Measurements from ENCODE around the gene SPAG8.
A peak's percentile ranks its signal among the peaks of the same experiment; 100 is the strongest.

Gene SPAG8

GRCh38 chr9:35839926-35840325 lies 27.9 kb upstream of the SPAG8 start:
- no peak for DNase-seq (ENCODE audit: low read depth)

- DNase-seq (ENCODE audit: low read depth) = no peak
These were observed 24.5 kb upstream of the SPAG8 start for GRCh38 chr9:35836595-35836994.

- DNase-seq (ENCODE audit: low read depth) = no peak
These were observed 23.7 kb upstream of the SPAG8 start for GRCh38 chr9:35835766-35836165.

GRCh38 chr9:35835216-35835632 lies 23.2 kb upstream of the SPAG8 start:
- no peak for DNase-seq (ENCODE audit: low read depth)

GRCh38 chr9:35834260-35835215 lies 22.5 kb upstream of the SPAG8 start:
- DNase-seq (ENCODE audit: low read depth) = no peak

- DNase-seq (ENCODE audit: low read depth) = no peak
These were observed 20.8 kb upstream of the SPAG8 start for GRCh38 chr9:35832814-35833213.

GRCh38 chr9:35831040-35831439 lies 19.0 kb upstream of the SPAG8 start:
- no peak for DNase-seq (ENCODE audit: low read depth)

- DNase-seq (ENCODE audit: low read depth) = no peak
These were observed 17.7 kb upstream of the SPAG8 start for GRCh38 chr9:35829764-35830096.

GRCh38 chr9:35829084-35829763 lies 17.2 kb upstream of the SPAG8 start, which contains the start of gene TMEM8B:
Gene TMEM8B (plus strand): TSS chr9:35829228. CDS start chr9:35829448, 220 bp downstream.
- DNase-seq (ENCODE audit: low read depth) = peak; percentile 89

- no peak for DNase-seq (ENCODE audit: low read depth)
These were observed 16.6 kb upstream of the SPAG8 start, which contains the start of gene FAM221B for GRCh38 chr9:35828716-35829083. Gene FAM221B (minus strand): TSS chr9:35828732. CDS start chr9:35826161, 2,571 bp downstream.

- no peak for DNase-seq (ENCODE audit: low read depth)
These were observed 15.4 kb upstream of the SPAG8 start for GRCh38 chr9:35827486-35827885.

GRCh38 chr9:35826071-35826701 lies 14.1 kb upstream of the SPAG8 start:
- peak; percentile 24 for DNase-seq (ENCODE audit: low read depth)

GRCh38 chr9:35822926-35823325 lies 10.9 kb upstream of the SPAG8 start:
- DNase-seq (ENCODE audit: low read depth) = no peak

- DNase-seq (ENCODE audit: low read depth) = no peak
These were observed 8.0 kb upstream of the SPAG8 start for GRCh38 chr9:35820076-35820475.

- DNase-seq (ENCODE audit: low read depth) = no peak
These were observed 6.3 kb upstream of the SPAG8 start for GRCh38 chr9:35818341-35818740.

GRCh38 chr9:35816708-35817107 lies 4.6 kb upstream of the SPAG8 start:
- DNase-seq (ENCODE audit: low read depth) = no peak

- peak; percentile 96 for DNase-seq (ENCODE audit: low read depth)
These were observed 2.9 kb upstream of the SPAG8 start, which contains the start of gene HINT2 for GRCh38 chr9:35814841-35815543. Gene HINT2 (minus strand): TSS chr9:35815042. CDS start chr9:35814979, 63 bp downstream.

- peak; percentile 16 for DNase-seq (ENCODE audit: low read depth)
These were observed 2.2 kb upstream of the SPAG8 start for GRCh38 chr9:35814106-35814840.

- DNase-seq (ENCODE audit: low read depth) = no peak
These were observed 1.5 kb upstream of the SPAG8 start for GRCh38 chr9:35813434-35814105.

- no peak for DNase-seq (ENCODE audit: low read depth)
These were observed 559 bp downstream of the SPAG8 start for GRCh38 chr9:35811381-35812024.

Data from activated T-cell treated with anti-CD3 and anti-CD28 coated beads for 24 hours (primary cell).